H9 (cell line): ENCODE data around the gene PRAF2. TPM values are rescaled to one million over a fixed set of nuclear protein-coding genes. Genes with fewer than 3 reads are reported as not detected.

Experiments used
- DNase-seq: peaks from one replicate; pipeline ENCODE4 v3.0.0-alpha.2; 2017
- H2AFZ ChIP-seq: one replicate; pipeline ENCODE4 v1.6.1; 2013; ENCODE audit warnings: mild to moderate bottlenecking, low read length, control low read depth, moderate library complexity
- H2AK5ac ChIP-seq: 2 replicates; pipeline ENCODE4 v1.6.1; 2013; ENCODE audit warnings: low read length, control low read depth, mixed read lengths; ENCODE audit not compliant: insufficient read length
- H2BK120ac ChIP-seq: one replicate; pipeline ENCODE4 v1.6.1; 2013; ENCODE audit warnings: low read depth, mild to moderate bottlenecking, low read length, control low read depth, inconsistent platforms; ENCODE audit not compliant: poor library complexity, severe bottlenecking
- H2BK12ac ChIP-seq: 2 replicates; pipeline ENCODE4 v1.6.1; 2013; ENCODE audit warnings: low read length, control low read depth, mixed read lengths, low read depth; ENCODE audit not compliant: insufficient read length
- H2BK15ac ChIP-seq: 2 replicates; pipeline ENCODE4 v1.6.1; 2013; ENCODE audit warnings: low read depth, low read length, control low read depth
- H2BK20ac ChIP-seq: one replicate; pipeline ENCODE4 v1.6.1; 2013; ENCODE audit warnings: low read depth, mild to moderate bottlenecking, low read length, control low read depth, inconsistent platforms; ENCODE audit not compliant: poor library complexity, severe bottlenecking
- H2BK5ac ChIP-seq: 2 replicates; pipeline ENCODE4 v1.6.1; 2013; ENCODE audit warnings: low read length, control low read depth, mixed read lengths; ENCODE audit not compliant: insufficient read length
- H3K14ac ChIP-seq: 2 replicates; pipeline ENCODE4 v1.6.1; 2013; ENCODE audit warnings: low read length, control low read depth; ENCODE audit not compliant: insufficient read depth
- H3K18ac ChIP-seq: 2 replicates; pipeline ENCODE4 v1.6.1; 2013; ENCODE audit warnings: low read depth, mild to moderate bottlenecking, mixed read lengths, low read length, control low read depth; ENCODE audit not compliant: insufficient read length
- H3K23ac ChIP-seq: 2 replicates; pipeline ENCODE4 v1.6.1; 2013; ENCODE audit warnings: low read length, control low read depth, mixed read lengths, low read depth; ENCODE audit not compliant: insufficient read length
- H3K23me2 ChIP-seq: 2 replicates; pipeline ENCODE4 v1.6.1; 2013; ENCODE audit warnings: low read depth, mild to moderate bottlenecking, mixed read lengths, low read length, control low read depth; ENCODE audit not compliant: insufficient read length, poor library complexity, severe bottlenecking
- H3K27ac ChIP-seq: 2 replicates; pipeline ENCODE4 v1.5.1; 2013; ENCODE audit warnings: low read length, control low read depth, mixed read lengths, low read depth; ENCODE audit not compliant: insufficient read length
- H3K27me3 ChIP-seq: 2 replicates; pipeline ENCODE4 v1.6.1; 2013; ENCODE audit warnings: low read length, control low read depth, inconsistent platforms; ENCODE audit not compliant: insufficient read depth
- H3K4ac ChIP-seq: 2 replicates; pipeline ENCODE4 v1.6.1; 2013; ENCODE audit warnings: low read depth, mild to moderate bottlenecking, control low read depth, inconsistent platforms, low read length, moderate library complexity
- H3K4me1 ChIP-seq: 2 replicates; pipeline ENCODE4 v1.6.1; 2013; ENCODE audit warnings: low read length, control low read depth, inconsistent platforms; ENCODE audit not compliant: insufficient read depth
- H3K4me2 ChIP-seq: 2 replicates; pipeline ENCODE4 v1.6.1; 2013; ENCODE audit warnings: low read length, control low read depth, mixed read lengths; ENCODE audit not compliant: insufficient read length, insufficient read depth
- H3K56ac ChIP-seq: 2 replicates; pipeline ENCODE4 v1.6.1; 2013; ENCODE audit warnings: low read depth, mild to moderate bottlenecking, mixed read lengths, low read length, control low read depth; ENCODE audit not compliant: insufficient read length
- H3K79me1 ChIP-seq: 2 replicates; pipeline ENCODE4 v1.6.1; 2013; ENCODE audit warnings: low read depth, mild to moderate bottlenecking, moderate library complexity, low read length, control low read depth, inconsistent platforms; ENCODE audit not compliant: insufficient read depth, poor library complexity, severe bottlenecking
- H3K79me2 ChIP-seq: 2 replicates; pipeline ENCODE4 v1.6.1; 2013; ENCODE audit warnings: low read length, control low read depth, inconsistent platforms; ENCODE audit not compliant: insufficient read depth
- H3K9ac ChIP-seq: 2 replicates; pipeline ENCODE4 v1.6.1; 2013; ENCODE audit warnings: low read length, control low read depth, mixed read lengths; ENCODE audit not compliant: insufficient read length; ENCODE audit errors: extremely low read depth
- H3K9me3 ChIP-seq: one replicate; pipeline ENCODE4 v1.6.1; 2013; ENCODE audit warnings: low read depth, low read length, inconsistent platforms; ENCODE audit not compliant: control insufficient read depth
- H3T11ph ChIP-seq: one replicate; pipeline ENCODE4 v1.6.1; 2013; ENCODE audit warnings: mild to moderate bottlenecking, low read length, control low read depth, inconsistent platforms
- H4K20me1 ChIP-seq: one replicate; pipeline ENCODE4 v1.6.1; 2013; ENCODE audit not compliant: control insufficient read depth, insufficient read length, insufficient read depth
- H4K5ac ChIP-seq: 2 replicates; pipeline ENCODE4 v1.6.1; 2013; ENCODE audit warnings: low read depth, mild to moderate bottlenecking, mixed read lengths, low read length, control low read depth; ENCODE audit not compliant: insufficient read length
- H4K8ac ChIP-seq: replicated peaks from 2 replicates; pipeline ENCODE4 v1.6.1; 2013; ENCODE audit warnings: low read length, control low read depth, mixed read lengths, low read depth; ENCODE audit not compliant: insufficient read length
- H4K91ac ChIP-seq: 2 replicates; pipeline ENCODE4 v1.6.1; 2013; ENCODE audit warnings: low read depth, mild to moderate bottlenecking, moderate library complexity, mixed read lengths, low read length, control low read depth; ENCODE audit not compliant: insufficient read length
- H3K27ac Mint-ChIP-seq, 3 experiments: 2 replicates in 2 of 3; 3 replicates in 1 of 3; pipeline ENCODE4 v1.8.0; 2020 to 2021; ENCODE audit warnings: mixed read lengths in 3 of 3, mild to moderate bottlenecking in 1 of 3, moderate library complexity in 1 of 3
- H3K27me3 Mint-ChIP-seq: 2 replicates; pipeline ENCODE4 v1.8.0; 2021; ENCODE audit warnings: low read depth, mild to moderate bottlenecking, moderate library complexity, mixed read lengths
- H3K36me3 Mint-ChIP-seq, 3 experiments: 2 replicates in 2 of 3; 3 replicates in 1 of 3; pipeline ENCODE4 v1.8.0; 2020 to 2021; ENCODE audit warnings: low read depth in 3 of 3, mixed read lengths in 3 of 3; ENCODE audit not compliant: insufficient read depth in 1 of 3
- H3K4me1 Mint-ChIP-seq, 2 experiments: 2 replicates each; pipeline ENCODE4 v1.8.0; 2020; ENCODE audit warnings: mixed read lengths in 2 of 2
- H3K4me3 Mint-ChIP-seq, 2 experiments: 2 replicates in 1 of 2; 3 replicates in 1 of 2; pipeline ENCODE4 v1.8.0; 2020 to 2021; ENCODE audit warnings: mild to moderate bottlenecking in 2 of 2, mixed read lengths in 2 of 2, moderate library complexity in 1 of 2
- H3K9me3 Mint-ChIP-seq, 2 experiments: 2 replicates in 1 of 2; 3 replicates in 1 of 2; pipeline ENCODE4 v1.8.0; 2020; ENCODE audit warnings: mild to moderate bottlenecking in 2 of 2, mixed read lengths in 2 of 2, moderate library complexity in 1 of 2
- WGBS: extraction: QIAGEN DNeasy Blood & Tissue Kit; methylation state at CpG from one replicate; pipeline ENCODE4 v1.1.7; 2013; ENCODE audit warnings: missing lambda C conversion rate, low lambda C conversion rate, mixed read lengths; ENCODE audit not compliant: insufficient read length; ENCODE audit errors: extremely low coverage; 5-methylcytosine and 5-hydroxymethylcytosine counted together
- total RNA-seq: library from RNA; stranded (reverse); gene quantifications from 2 replicates; pipeline ENCODE4 v1.2.1, GENCODE V29; 2021
- TF ChIP-seq, protein P1 (sequence below): fragments of 200-600 bp; sonication (generic); conservative IDR thresholded peaks from 3 replicates; pipeline ENCODE4 v1.8.0; 2021; ENCODE audit warnings: antibody characterized with exemption, mild to moderate bottlenecking

The PRAF2 gene
- total RNA-seq, 1 experiment from 2014 or later, result 13.4 TPM

- Histone ChIP-seq H3K23ac (no peak overlapping the region), H3K18ac (no peak overlapping the region), H3K9me3 (no peaks in the 10 kb centered on the region), H3K79me1 (no peaks in the 10 kb centered on the region), H4K20me1 (no peaks in the 10 kb centered on the region), H2AK5ac (no peak overlapping the region), H4K5ac (no peak overlapping the region), H3T11ph (no peak overlapping the region), H3K56ac (no peak overlapping the region), H3K27me3 (no peaks in the 10 kb centered on the region), H2BK5ac (no peak overlapping the region), H4K8ac (no peak overlapping the region), H2BK120ac (no peak overlapping the region), H3K23me2 (peaks cover 6% of the 10 kb centered on the region), H3K9ac (no peak overlapping the region), H3K4ac (no peak overlapping the region), H4K91ac (no peak overlapping the region), H3K4me1 (no peaks in the 10 kb centered on the region), H3K14ac (no peak overlapping the region), H2BK15ac (no peak overlapping the region), H2AFZ (no peak overlapping the region), H2BK12ac (no peak overlapping the region), H3K27ac (no peak overlapping the region), H3K79me2 (0 out of 2 replicates have a peak, but pooled peaks cover 1% of the 10 kb centered on the region), H3K4me2 (no peak overlapping the region), H2BK20ac (no peak overlapping the region)
- TF ChIP-seq, protein P1, sequence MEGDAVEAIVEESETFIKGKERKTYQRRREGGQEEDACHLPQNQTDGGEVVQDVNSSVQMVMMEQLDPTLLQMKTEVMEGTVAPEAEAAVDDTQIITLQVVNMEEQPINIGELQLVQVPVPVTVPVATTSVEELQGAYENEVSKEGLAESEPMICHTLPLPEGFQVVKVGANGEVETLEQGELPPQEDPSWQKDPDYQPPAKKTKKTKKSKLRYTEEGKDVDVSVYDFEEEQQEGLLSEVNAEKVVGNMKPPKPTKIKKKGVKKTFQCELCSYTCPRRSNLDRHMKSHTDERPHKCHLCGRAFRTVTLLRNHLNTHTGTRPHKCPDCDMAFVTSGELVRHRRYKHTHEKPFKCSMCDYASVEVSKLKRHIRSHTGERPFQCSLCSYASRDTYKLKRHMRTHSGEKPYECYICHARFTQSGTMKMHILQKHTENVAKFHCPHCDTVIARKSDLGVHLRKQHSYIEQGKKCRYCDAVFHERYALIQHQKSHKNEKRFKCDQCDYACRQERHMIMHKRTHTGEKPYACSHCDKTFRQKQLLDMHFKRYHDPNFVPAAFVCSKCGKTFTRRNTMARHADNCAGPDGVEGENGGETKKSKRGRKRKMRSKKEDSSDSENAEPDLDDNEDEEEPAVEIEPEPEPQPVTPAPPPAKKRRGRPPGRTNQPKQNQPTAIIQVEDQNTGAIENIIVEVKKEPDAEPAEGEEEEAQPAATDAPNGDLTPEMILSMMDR, result no peak
- WGBS, result no CpG with 5 or more reads among the region's 11 CpGs
- H3K4me3 Mint-ChIP-seq, result no peak overlapping the region
- H3K9me3 Mint-ChIP-seq, result peaks cover 66 to 74% of the 10 kb centered on the region in 2 experiments
- DNase-seq, result no peak
- peaks cover 10 to 54% (median 27%) of the 10 kb centered on the region in 3 experiments for H3K36me3 Mint-ChIP-seq
- H3K4me1 Mint-ChIP-seq, result peaks cover 5 to 12% of the 10 kb centered on the region in 2 experiments; a peak in 3 of 4 replicates
- H3K27me3 Mint-ChIP-seq, result peaks cover 3% of the 10 kb centered on the region
- H3K27ac Mint-ChIP-seq, result no peak overlapping the region
These were observed 4.8 kb downstream of the PRAF2 start for GRCh38 chrX:49069038-49069437.
